D721Med (cell line): ENCODE measurements around the gene BUB1.
"Not testable (repeated sequence)": the region's sequence is repeated elsewhere in the genome, so short reads cannot be mapped to it uniquely, and the experiment has no call there.

Experiments
- DNase-seq: peaks from one replicate; pipeline ENCODE4 v3.0.0; 2011; ENCODE audit warnings: low spot score; ENCODE audit not compliant: insufficient read length
- FAIRE-seq: peaks from 2 replicates; lab custom pipeline; 2011; peaks lifted over from hg19 to GRCh38; lab: Jason Lieb, UNC
- TF ChIP-seq, protein P1 (sequence below): IDR thresholded peaks from 2 replicates; pipeline ENCODE4 v1.5.1; 2012; ENCODE audit warnings: mild to moderate bottlenecking, control low read depth; ENCODE audit not compliant: insufficient read depth; ENCODE audit errors: missing control alignments

The BUB1 gene

GRCh38 chr2:110638952-110639695, 38.7 kb downstream of the BUB1 start:
- DNase-seq, result no peak
- no peak for FAIRE-seq
- TF ChIP-seq, protein P1, sequence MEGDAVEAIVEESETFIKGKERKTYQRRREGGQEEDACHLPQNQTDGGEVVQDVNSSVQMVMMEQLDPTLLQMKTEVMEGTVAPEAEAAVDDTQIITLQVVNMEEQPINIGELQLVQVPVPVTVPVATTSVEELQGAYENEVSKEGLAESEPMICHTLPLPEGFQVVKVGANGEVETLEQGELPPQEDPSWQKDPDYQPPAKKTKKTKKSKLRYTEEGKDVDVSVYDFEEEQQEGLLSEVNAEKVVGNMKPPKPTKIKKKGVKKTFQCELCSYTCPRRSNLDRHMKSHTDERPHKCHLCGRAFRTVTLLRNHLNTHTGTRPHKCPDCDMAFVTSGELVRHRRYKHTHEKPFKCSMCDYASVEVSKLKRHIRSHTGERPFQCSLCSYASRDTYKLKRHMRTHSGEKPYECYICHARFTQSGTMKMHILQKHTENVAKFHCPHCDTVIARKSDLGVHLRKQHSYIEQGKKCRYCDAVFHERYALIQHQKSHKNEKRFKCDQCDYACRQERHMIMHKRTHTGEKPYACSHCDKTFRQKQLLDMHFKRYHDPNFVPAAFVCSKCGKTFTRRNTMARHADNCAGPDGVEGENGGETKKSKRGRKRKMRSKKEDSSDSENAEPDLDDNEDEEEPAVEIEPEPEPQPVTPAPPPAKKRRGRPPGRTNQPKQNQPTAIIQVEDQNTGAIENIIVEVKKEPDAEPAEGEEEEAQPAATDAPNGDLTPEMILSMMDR, result no peak

DNA sequence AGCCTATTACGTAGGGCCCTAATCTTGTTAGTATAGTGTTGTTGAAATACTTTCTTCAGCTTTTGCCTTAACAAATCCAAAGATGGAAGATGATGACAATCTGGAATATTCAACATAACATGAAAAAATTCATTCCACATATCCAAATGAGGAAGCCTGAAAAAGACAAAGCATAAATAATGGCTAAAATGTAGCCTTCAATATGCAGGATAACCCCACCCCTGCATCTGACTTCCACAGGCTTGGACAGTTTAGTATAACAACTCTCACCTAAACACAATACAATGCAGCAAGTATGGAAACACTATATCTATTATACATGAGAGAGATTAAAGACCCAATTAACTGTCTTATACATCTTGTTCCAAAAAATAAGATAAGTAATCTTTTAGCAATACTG, 39.9 kb downstream of the BUB1 start:
- DNase-seq (no peak), FAIRE-seq (no peak)
- TF ChIP-seq, protein P1, result no peak

DNA sequence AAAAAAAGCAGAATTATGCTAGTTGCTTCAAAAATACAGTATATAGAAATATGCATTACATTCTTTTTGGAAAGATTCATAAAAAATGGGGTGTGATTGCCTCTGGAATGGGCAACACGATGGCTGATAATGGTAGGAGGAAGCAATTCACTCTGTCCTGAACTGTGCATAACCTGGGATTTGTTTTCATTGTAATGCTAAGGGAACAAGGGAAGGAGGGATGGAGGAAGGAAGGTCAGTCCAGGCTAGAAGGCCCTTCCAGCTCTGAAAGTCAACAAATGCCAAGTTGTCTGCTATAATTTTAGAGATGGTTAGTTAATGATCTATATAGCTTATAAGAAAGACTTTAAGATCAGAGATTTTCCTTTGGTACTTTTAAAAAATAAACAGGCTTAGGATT, 40.8 kb downstream of the BUB1 start:
- no peak for FAIRE-seq
- DNase-seq, result no peak
- TF ChIP-seq, protein P1, result no peak

DNA sequence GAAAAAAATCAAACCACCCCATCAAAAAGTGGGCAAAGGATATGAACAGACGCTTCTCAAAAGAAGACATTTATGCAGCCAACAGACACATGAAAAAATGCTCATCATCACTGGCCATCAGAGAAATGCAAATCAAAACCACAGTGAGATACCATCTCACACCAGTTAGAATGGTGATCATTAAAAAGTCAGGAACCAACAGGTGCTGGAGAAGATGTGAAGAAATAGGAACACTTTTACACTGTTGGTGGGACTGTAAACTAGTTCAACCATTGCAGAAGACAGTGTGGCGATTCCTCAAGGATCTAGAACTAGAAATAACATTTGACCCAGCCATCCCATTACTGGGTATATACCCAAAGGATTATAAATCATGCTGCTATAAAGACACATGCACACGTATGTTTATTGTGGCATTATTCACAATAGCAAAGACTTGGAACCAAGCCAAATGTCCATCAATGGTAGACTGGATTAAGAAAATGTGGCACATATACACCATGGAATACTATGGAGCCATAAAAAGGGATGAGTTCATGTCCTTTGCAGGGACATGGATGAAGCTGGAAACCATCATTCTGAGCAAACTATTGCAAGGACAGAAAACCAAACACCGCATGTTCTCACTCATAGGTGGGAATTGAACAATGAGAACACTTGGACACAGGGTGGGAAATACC, 41.8 kb downstream of the BUB1 start:
- not testable (repeated sequence) for DNase-seq, FAIRE-seq

- DNase-seq, FAIRE-seq: not testable (repeated sequence)
Observed at GRCh38 chr2:110627348-110627747, 50.5 kb downstream of the BUB1 start.

- not testable (repeated sequence) for DNase-seq, FAIRE-seq
Observed at GRCh38 chr2:110619326-110619939, 58.4 kb downstream of the BUB1 start.

DNA sequence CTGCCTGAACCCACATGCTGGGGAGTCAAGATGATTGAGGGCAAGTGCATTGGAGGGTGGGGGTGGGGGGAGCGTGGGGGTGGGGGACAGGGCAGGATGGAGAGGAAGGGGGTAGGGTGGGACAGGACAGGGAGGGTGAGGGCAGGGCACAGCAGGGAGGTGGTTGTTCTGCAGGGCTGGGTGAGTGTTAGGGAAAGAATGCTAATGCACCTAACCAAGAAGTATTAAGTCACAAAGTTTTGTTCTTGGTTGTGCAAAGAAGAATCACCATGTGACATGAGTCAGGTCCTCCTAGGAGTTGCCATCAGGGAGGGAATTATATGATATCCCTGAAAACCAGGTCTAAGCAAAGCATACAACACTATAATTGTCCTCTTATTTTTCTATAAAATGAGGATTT, 63.9 kb downstream of the BUB1 start:
- DNase-seq, FAIRE-seq: not testable (repeated sequence)

GRCh38 chr2:110610613-110611250, 67.1 kb downstream of the BUB1 start:
- not testable (repeated sequence) for DNase-seq, FAIRE-seq

DNA sequence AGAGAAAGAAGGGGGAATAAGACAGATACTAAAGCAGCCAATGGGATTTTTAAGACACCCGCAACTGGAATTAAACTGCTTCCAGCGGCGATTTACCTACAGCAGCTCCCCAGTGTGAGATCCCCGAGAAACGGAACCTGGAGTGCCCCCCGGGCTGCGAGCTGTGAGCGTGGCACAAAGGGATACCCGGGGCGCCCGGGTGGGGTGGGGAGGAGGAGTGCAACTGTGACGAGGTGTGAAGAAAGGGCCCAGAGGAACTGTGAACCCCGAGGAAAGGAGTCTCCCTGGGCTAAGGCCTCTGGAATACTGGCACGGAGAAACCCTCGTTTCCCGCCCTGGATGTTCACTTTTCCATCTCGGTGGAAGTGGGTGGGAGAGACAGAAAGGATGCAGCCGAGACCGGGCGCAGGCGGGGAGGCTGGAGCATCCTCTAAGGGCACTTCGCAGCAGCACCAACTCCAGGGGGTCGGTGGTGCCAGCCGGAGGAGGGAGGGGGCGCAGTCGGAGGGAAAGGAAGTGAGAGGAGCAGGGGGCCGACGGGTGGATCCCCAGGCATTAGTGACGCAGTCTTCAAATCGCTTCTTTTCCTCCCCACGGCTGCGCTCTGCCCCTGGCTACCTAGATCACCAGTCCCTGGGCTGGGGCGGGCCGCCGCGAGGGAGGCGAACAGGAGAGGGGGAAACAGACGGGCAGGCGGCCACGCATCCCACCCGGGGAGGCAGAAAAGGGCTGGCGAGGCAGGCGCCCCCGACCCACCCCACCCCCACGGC, 67.8 kb downstream of the BUB1 start:
- FAIRE-seq, DNase-seq: not testable (repeated sequence)

- not testable (repeated sequence) for FAIRE-seq, DNase-seq
Observed at GRCh38 chr2:110608788-110609502, 68.9 kb downstream of the BUB1 start.

- FAIRE-seq, DNase-seq: not testable (repeated sequence)
Observed at GRCh38 chr2:110605057-110605456, 72.8 kb downstream of the BUB1 start.

DNA sequence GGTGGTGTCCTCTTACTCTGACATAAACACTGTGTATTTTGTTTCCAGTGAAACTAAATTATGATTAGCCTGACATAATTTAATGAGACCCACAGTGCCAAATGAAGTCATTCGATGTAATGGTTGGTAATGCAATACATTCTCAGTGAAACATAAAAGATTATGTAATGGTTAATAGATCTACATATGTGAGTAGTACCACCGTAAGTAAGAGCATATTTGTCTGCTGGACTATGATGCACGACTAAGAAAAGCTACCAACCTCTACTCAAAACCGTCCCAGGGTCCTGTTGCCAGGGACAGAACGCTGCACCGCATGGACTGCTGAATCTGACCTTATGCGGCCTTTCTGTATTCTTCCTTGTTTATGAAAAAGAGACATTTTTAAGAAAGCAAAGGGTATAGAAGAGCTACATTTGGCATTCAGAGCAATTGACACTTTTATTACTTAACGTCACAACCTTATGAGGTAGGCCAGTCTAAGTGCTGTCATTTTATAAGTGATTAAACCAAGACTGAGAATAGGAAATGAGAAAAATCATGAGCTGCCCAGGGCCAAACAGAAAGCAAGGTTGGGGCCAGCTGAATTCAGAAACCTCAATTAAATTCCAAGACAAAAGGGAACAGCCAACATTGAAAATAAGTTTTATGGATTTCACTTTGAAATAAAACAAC, 73.8 kb downstream of the BUB1 start:
- not testable (repeated sequence) for FAIRE-seq, DNase-seq

DNA sequence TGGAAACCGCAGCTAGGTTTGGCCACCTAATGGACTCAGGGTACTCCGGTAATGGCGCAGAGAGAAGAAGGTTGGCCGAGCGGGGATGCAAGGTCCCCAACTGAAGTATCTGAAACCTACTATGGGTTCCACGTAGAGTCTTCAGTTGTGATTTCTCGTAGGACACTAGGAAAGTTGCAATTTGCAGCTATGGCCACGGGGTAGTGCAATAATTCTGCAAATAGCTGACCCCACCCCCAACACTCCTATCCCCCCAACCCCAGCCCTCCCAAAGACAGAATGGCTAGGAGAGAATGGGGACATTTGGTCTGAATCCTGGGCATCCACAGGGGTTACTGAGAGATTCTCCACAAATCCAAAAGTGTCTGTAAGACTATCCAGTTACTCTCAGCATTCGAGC, 75.7 kb downstream of the BUB1 start:
- DNase-seq, FAIRE-seq: not testable (repeated sequence)

GRCh38 chr2:110591973-110592372, 85.9 kb downstream of the BUB1 start:
- FAIRE-seq, DNase-seq: not testable (repeated sequence)
